GM19397 (cell line): ENCODE results near the gene NR4A1.
A peak's percentile ranks its signal among the peaks of the same experiment; 100 is the strongest.

Experiments used
- ATAC-seq: cut with Tn5 transposase; IDR thresholded peaks from one replicate; pipeline ENCODE4 v1.9.1; 2021; ENCODE audit warnings: mild to moderate bottlenecking, moderate library complexity; ENCODE audit not compliant: unreplicated experiment

The NR4A1 gene

GRCh38 chr12:52057638-52058576 lies 6.7 kb downstream of the NR4A1 start:
- ATAC-seq: no peak

DNA sequence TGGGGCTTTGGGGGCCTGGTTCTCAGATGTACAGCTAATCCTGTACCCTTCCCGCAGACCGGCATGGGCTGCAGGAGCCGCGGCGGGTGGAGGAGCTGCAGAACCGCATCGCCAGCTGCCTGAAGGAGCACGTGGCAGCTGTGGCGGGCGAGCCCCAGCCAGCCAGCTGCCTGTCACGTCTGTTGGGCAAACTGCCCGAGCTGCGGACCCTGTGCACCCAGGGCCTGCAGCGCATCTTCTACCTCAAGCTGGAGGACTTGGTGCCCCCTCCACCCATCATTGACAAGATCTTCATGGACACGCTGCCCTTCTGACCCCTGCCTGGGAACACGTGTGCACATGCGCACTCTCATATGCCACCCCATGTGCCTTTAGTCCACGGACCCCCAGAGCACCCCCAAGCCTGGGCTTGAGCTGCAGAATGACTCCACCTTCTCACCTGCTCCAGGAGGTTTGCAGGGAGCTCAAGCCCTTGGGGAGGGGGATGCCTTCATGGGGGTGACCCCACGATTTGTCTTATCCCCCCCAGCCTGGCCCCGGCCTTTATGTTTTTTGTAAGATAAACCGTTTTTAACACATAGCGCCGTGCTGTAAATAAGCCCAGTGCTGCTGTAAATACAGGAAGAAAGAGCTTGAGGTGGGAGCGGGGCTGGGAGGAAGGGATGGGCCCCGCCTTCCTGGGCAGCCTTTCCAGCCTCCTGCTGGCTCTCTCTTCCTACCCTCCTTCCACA lies 7.6 kb downstream of the NR4A1 start:
- no peak for ATAC-seq

GRCh38 chr12:52059582-52060497 lies 8.6 kb downstream of the NR4A1 start:
- ATAC-seq: no peak

DNA sequence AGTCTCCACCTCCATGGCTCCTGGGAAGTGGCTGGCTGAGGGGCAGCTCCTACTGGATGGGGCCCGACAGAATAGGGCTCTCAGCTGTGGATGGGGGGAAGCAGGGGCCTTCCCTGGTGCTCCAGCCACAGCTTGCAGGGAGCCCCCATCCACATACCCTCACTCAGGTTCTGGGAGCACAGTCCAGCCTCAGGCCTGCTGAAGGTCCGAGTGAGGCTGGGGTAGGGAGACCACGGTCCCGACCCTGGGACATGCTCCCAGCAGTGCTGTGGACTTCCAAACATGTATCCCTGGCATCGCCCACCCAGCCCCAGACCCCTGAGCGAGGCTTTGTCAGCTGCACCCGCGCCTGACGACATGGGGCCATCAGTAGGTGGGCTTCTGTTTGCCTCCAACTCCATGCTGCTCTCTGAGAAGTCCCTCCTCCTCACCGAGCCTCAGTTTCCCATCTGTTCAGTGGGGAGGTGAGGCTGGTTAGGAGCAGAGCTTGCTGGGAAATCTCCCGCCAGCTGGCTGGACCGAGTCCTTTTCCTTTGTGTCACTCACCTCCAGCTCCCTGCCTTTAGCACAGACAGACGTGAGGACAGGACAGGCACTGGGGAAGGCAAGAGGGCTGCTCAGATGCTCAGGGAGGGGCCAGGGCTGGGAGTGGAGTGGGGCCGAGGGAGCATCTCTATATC lies 9.4 kb downstream of the NR4A1 start:
- no peak for ATAC-seq

GRCh38 chr12:52061470-52062166 lies 10.4 kb downstream of the NR4A1 start:
- ATAC-seq: no peak

- ATAC-seq: no peak
Measured at GRCh38 chr12:52062167-52063081, 11.2 kb downstream of the NR4A1 start.

DNA sequence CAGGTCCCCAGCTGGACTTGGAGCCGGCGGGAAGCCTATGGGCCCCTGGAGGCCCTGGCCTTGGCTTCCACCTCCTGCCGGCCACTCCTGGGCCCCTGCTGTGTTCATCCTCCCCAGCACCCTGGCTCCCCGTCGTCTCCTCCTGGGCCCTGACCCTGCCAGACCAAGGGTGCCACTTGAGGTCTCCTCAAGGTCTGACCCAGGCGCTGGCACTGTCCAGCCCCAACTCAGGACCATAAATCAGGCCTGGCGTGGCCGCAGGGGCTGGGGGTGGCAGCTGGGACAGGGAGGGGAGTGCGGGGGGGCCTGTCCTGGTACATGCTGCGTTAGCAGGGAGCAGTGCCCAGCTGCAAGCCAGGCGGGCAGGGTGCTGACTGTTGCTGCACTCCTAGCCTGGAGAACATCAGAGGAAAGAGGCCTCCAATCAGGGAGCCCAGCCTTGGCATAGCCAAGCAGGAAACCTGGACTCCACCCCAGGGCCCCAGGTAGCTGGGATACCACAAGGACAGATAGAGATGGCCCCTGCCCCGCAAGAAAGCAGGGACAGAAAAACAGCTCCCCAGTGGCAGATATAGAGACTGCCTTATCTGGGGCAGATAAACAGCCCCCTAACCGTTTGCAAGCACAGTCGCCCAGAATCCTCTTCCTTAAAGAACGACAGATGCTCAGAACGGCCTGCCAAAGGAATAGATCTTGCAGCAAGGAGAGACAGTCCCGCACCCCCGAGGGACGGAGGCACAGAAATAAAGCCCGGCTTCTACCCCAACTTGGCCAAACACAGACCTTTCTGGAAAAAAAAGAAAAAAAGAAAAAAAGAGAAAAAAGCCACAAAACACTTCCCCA lies 12.1 kb downstream of the NR4A1 start:
- ATAC-seq: no peak

DNA sequence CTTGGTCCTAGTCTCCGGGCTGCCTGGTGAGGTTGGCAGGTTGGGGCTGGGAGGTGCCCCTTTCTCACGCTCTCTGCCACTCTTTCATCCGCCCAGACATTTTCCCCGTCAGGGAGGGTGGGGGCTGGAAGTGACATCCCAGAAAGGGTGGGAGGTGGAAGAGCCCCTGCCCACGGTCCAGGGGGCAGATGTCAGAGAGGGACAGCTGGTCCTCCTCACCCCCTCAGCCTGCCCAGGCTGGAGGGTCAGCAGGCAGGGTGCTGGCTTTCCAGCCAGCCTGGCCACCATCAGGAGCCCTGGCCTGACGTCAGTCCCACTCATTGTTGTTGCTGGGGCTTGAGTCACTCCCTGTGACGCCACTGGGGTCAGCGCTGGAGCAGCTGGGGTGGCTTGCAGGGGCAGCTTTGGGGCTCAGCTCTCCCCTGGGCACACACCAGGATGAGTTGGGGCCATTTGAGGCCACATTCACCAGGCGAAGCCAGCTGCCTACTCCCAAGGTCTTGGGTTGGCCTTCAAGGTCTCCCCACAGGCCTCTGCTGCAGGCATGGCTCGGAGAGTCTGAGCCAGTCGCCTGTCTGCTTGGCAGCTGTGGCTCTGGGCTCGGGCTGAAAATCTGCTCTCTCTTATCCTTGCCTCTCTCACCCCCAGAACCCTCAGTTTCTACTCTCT lies 12.9 kb downstream of the NR4A1 start:
- ATAC-seq: no peak

DNA sequence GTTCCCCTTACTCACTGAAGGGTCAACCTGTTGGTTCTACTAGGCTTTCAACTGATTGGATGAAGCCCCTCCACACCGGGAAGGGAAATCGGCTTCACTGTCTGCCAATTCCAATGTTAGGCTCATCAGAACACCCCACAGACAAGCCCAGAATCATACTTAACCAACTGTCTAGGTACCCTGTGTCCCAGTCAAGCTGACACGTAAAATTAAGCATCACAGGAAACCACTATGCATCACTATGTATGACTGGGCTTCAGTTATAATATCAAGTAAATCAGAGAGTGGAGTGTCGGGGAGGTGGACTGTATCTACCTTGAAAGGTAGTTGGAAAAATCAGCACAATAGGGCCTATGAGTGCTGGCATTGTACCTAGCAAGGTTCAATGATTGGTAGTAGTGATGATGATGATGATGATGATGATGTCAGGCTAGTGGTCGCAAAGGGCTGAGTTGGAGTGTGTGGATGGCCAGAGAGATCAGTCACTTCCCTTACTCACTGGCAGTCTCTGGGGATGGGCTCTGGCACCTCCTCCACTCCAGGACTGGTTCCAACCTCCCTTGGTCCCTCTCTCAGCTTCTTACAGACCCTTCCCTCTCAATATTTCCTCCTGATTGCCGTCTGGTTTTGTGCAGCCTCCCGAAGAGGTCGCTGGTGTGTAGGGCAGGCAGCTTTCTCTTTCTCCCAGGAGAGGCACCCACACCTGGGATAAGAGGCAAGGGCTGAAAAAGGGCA lies 15.3 kb downstream of the NR4A1 start:
- no peak for ATAC-seq

GRCh38 chr12:52067081-52067374 lies 15.8 kb downstream of the NR4A1 start:
- no peak for ATAC-seq

DNA sequence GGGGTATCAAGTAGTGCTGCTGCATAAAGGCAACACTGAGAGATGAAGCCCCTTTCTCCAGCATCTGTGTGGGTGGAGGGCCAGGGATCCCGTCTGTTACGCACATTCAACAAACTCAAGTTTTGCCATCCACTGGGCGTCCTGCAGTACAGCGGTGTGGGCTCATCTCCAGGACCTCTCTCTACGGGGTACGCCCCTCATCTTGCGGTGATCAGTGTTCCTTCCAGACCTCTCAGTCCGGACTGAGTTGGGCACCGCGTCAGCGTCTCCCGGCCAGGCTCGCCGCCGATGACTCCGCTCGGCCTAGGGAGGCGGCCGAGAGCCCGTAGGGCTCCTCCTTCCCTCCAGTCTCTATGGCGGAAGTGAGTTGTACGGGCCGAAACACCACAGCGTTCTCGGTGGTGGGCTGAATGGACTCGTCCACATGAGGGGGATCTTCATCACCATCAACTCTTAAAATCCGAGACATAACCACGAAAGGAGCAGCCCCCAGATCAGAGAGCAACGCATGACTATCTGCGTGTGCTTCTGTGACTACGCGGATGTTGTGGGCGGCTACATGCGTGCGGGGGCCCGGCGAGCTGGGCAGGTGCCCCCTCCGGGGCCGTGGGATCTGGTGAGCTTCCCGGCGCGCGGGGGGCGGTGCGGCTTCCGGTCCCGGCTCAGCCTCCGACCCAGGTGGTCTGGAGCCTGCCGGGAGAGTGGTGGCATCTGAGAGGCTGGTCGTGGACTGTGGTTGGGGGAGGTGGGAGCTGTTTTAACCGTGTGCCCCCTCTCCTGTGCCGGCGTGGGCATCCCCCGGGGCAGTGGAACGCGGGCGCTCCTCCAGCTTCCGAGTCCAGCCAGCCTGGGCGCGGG lies 18.3 kb downstream of the NR4A1 start, which contains the start of gene ATG101:
Gene ATG101, plus strand, starts transcription at position 652 of the 858 bp plus-strand sequence. CDS start 3,673 bp downstream, outside the sequence.
- ATAC-seq: peak; percentile 92

- ATAC-seq: peak; percentile 21
Measured at GRCh38 chr12:52070185-52070925, 19.1 kb downstream of the NR4A1 start.

- no peak for ATAC-seq
Measured at GRCh38 chr12:52073531-52074381, 22.5 kb downstream of the NR4A1 start.
